Keratinocyte (primary cell): ENCODE results near the gene CELA1. TPM values are rescaled to one million over a fixed set of nuclear protein-coding genes. Genes with fewer than 3 reads are reported as not detected.

ENCODE experiments used
- DNase-seq: peaks from one replicate; pipeline ENCODE4 v3.0.0-alpha.2; 2011; ENCODE audit warnings: low read depth, missing footprints, low spot score
- FAIRE-seq: peaks from 2 replicates; lab custom pipeline; 2011; peaks lifted over from hg19 to GRCh38; lab: Jason Lieb, UNC
- H2AFZ ChIP-seq: 2 replicates; pipeline ENCODE4 v1.6.0; 2012; ENCODE audit warnings: low read length, control low read depth, inconsistent platforms; ENCODE audit not compliant: control insufficient read depth
- H3K27ac ChIP-seq: 2 replicates; pipeline ENCODE4 v1.5.1; 2011; ENCODE audit warnings: low read length; ENCODE audit not compliant: control insufficient read depth, insufficient read depth
- H3K27me3 ChIP-seq: 3 replicates; pipeline ENCODE4 v1.6.0; 2011; ENCODE audit warnings: low read length; ENCODE audit not compliant: control insufficient read depth, insufficient read depth; ENCODE audit errors: extremely low read depth
- H3K36me3 ChIP-seq, 2 experiments: 2 replicates in 1 of 2; 3 replicates in 1 of 2; pipeline ENCODE4 v1.5.1; 2011; ENCODE audit warnings: low read length in 2 of 2, mild to moderate bottlenecking in 1 of 2; ENCODE audit not compliant: control insufficient read depth in 2 of 2, insufficient read depth in 2 of 2; ENCODE audit errors: extremely low read depth in 1 of 2
- H3K4me1 ChIP-seq: 3 replicates; pipeline ENCODE4 v1.5.1; 2011; ENCODE audit warnings: low read length; ENCODE audit not compliant: control insufficient read depth, insufficient read depth; ENCODE audit errors: extremely low read depth
- H3K4me2 ChIP-seq: 3 replicates; pipeline ENCODE4 v1.6.0; 2011; ENCODE audit warnings: low read depth, low read length; ENCODE audit not compliant: control insufficient read depth, insufficient read depth; ENCODE audit errors: extremely low read depth
- H3K4me3 ChIP-seq, 3 experiments: fragments of 200-600 bp in 1 of 3; sonication (generic) in 1 of 3; 2 replicates in 2 of 3; 3 replicates in 1 of 3; pipeline ENCODE4 v1.5.1; 2011 to 2016; ENCODE audit warnings: low read length in 3 of 3, mild to moderate bottlenecking in 3 of 3, control low read depth in 2 of 3, inconsistent platforms in 1 of 3, low read depth in 1 of 3, mixed read lengths in 1 of 3, mixed run types in 1 of 3, moderate library complexity in 1 of 3; ENCODE audit not compliant: control insufficient read depth in 2 of 3, insufficient read depth in 2 of 3; ENCODE audit errors: extremely low read depth in 1 of 3
- H3K79me2 ChIP-seq: 2 replicates; pipeline ENCODE4 v1.6.0; 2012; ENCODE audit warnings: low read length; ENCODE audit not compliant: control insufficient read depth, insufficient read depth
- H3K9ac ChIP-seq: 3 replicates; pipeline ENCODE4 v1.6.0; 2011; ENCODE audit warnings: low read length; ENCODE audit not compliant: control insufficient read depth, insufficient read depth; ENCODE audit errors: extremely low read depth
- H3K9me1 ChIP-seq: 3 replicates; pipeline ENCODE4 v1.6.0; 2011; ENCODE audit warnings: low read length; ENCODE audit not compliant: control insufficient read depth, insufficient read depth; ENCODE audit errors: extremely low read depth
- H3K9me3 ChIP-seq: 2 replicates; pipeline ENCODE4 v1.5.1; 2012; ENCODE audit warnings: low read depth, low read length; ENCODE audit not compliant: control insufficient read depth
- H4K20me1 ChIP-seq: 3 replicates; pipeline ENCODE4 v1.6.0; 2011; ENCODE audit warnings: low read length; ENCODE audit not compliant: control insufficient read depth, insufficient read depth; ENCODE audit errors: extremely low read depth
- EZH2 ChIP-seq: IDR thresholded peaks from one replicate; pipeline ENCODE4 v1.6.1; 2012; ENCODE audit warnings: inconsistent platforms, mild to moderate bottlenecking, low read length, moderate library complexity
- dilution Hi-C: fragments of 300-500 bp; cut with MboI; formaldehyde crosslinking; loops from one replicate; pipeline ENCODE4 v1.7.0; 2020; ENCODE audit warnings: low sequenced_read_pairs; ENCODE audit not compliant: extremely low pct_ligation_motif_present
- polyA plus RNA-seq, 5 experiments: library from polyadenylated mRNA; depleted of rRNA in 3 of 5; stranded (reverse) in 3 of 5; stranded (forward) in 1 of 5; unstranded in 1 of 5; fragments of >200 nt; gene quantifications; 1 replicate in 1 of 5; 2 replicates in 3 of 5; 3 replicates in 1 of 5; pipeline versions ENCODE4 v1.2.1 to v1.2.3, GENCODE V29; 2011 to 2012; ENCODE audit warnings: missing spikeins in 2 of 5, low read depth in 1 of 5, low replicate concordance in 1 of 5
- TF ChIP-seq, protein P1 (sequence below), 3 experiments: IDR thresholded peaks in 1 of 3; conservative IDR thresholded peaks in 1 of 3; optimal IDR thresholded peaks in 1 of 3; 2 replicates in 2 of 3; 3 replicates in 1 of 3; pipeline versions ENCODE3 to v1.5.1; 2011; ENCODE audit warnings: low read length in 3 of 3, mild to moderate bottlenecking in 3 of 3, moderate library complexity in 2 of 3, control low read depth in 1 of 3, inconsistent platforms in 1 of 3; ENCODE audit not compliant: insufficient read depth in 2 of 3; ENCODE audit errors: extremely low read depth in 1 of 3

Gene CELA1
- polyA plus RNA-seq, 1 donor (not counting 4 experiments of a cell fraction or from before 2014, with no cell fraction given) = not detected

DNA sequence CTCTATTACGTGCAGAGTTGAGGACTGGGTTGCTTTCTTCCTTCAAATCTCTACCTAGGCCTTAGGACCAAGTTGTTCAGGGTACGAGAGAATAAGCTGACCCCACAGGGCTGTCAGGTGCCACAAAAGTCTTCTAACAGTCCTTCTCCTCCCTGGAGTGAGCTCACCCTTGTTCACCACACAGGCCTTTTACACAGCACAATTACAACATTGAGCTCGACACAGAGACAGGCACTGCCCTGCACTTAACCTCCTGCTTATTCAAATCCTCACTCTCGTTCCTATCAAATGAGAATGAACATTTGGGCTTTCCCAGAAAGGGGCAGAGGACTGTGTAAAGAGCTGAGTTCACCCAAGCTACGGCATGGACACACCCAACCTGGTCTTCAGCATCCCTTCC lies 42.4 kb upstream of the CELA1 start:
- Histone ChIP-seq H2AFZ (no peak overlapping the region), H3K9ac (no peak overlapping the region)
- dilution Hi-C loops = no loop called here

DNA sequence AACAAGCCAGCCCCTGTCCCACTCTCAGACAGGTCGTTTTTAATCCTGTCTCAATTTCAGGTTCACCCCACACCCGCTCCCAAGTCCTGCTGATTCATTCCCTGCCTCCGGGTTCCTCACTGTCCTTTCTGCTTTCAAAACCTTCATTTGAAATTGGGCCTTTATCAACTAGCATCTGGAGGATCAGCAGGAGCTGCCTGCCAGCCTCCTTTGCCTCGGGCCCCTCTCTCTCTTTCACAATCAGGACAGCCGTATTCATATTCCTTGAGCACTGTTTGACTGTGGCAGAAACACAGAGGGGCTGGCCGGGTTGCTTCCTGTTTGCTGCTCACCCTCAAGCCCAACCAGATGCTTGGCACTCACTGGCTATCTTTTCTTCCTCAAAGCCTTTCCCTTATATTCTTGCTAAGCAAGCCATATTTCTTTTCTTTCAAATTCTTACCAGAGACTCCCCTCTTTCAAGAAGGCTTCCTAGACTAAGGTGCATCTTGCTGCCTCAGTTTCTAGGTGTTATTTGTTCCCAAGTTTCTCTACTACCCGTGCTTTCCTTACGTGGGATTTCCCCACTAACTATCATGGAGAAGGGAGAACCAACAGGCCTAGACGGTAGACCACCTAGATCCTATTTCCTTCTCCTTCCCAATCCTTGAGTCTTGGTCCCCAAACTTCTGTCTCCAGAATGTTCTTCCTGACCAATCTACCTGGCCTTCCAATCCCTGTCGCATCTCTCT lies 41.8 kb upstream of the CELA1 start:
- H3K27ac ChIP-seq = peak overlapping the region; percentile 51
- peak overlapping the region in 1 of 3 experiments; percentile 11 for H3K4me3 ChIP-seq
- peaks cover 4% of the 10 kb centered on the region for H3K9me1 ChIP-seq
- H3K79me2 ChIP-seq = peaks cover 10% of the 10 kb centered on the region
- TF ChIP-seq EZH2 = no peak
- TF ChIP-seq, protein P1, sequence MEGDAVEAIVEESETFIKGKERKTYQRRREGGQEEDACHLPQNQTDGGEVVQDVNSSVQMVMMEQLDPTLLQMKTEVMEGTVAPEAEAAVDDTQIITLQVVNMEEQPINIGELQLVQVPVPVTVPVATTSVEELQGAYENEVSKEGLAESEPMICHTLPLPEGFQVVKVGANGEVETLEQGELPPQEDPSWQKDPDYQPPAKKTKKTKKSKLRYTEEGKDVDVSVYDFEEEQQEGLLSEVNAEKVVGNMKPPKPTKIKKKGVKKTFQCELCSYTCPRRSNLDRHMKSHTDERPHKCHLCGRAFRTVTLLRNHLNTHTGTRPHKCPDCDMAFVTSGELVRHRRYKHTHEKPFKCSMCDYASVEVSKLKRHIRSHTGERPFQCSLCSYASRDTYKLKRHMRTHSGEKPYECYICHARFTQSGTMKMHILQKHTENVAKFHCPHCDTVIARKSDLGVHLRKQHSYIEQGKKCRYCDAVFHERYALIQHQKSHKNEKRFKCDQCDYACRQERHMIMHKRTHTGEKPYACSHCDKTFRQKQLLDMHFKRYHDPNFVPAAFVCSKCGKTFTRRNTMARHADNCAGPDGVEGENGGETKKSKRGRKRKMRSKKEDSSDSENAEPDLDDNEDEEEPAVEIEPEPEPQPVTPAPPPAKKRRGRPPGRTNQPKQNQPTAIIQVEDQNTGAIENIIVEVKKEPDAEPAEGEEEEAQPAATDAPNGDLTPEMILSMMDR (optimal IDR thresholded peaks at IDR 0.05 in 1 of 3, IDR thresholded peaks at IDR 0.05 in 1 of 3, conservative IDR thresholded peaks at IDR 0.05 in 1 of 3; ENCODE audit: extremely low read depth in 1 of 3, insufficient read depth in 2 of 3, low read length in 3 of 3) = no peak
- peaks cover 45% of the 10 kb centered on the region for H3K4me1 ChIP-seq
- dilution Hi-C loops = no loop called here
- peaks cover 7 to 16% of the 10 kb centered on the region in 2 experiments for H3K36me3 ChIP-seq
- no peaks in the 10 kb centered on the region for H3K27me3 ChIP-seq
- DNase-seq = no peak
- H3K9ac ChIP-seq = peak overlapping the region; percentile 20
- H3K4me2 ChIP-seq = peak overlapping the region; percentile 52
- no peak overlapping the region for H2AFZ ChIP-seq
- H3K9me3 ChIP-seq = no peaks in the 10 kb centered on the region
- no peaks in the 10 kb centered on the region for H4K20me1 ChIP-seq
- peak; percentile 61 for FAIRE-seq

More for the DNA sequence above, 42.4 kb upstream of the CELA1 start:
- FAIRE-seq (peak; percentile 46), DNase-seq (no peak)
- Histone ChIP-seq H3K4me1 (peaks cover 46% of the 10 kb centered on the region), H3K4me2 (peak overlapping the region; percentile 52), H3K27me3 (no peaks in the 10 kb centered on the region), H3K36me3 (peaks cover 4 to 12% of the 10 kb centered on the region in 2 experiments), H3K79me2 (peaks cover 10% of the 10 kb centered on the region), H3K9me1 (peaks cover 4% of the 10 kb centered on the region), H3K27ac (peak overlapping the region; percentile 51), H4K20me1 (no peaks in the 10 kb centered on the region), H3K9me3 (no peaks in the 10 kb centered on the region), H3K4me3 (peak overlapping the region in 1 of 3 experiments; percentile 11)
- TF ChIP-seq, protein P1 (optimal IDR thresholded peaks at IDR 0.05 in 1 of 3, IDR thresholded peaks at IDR 0.05 in 1 of 3, conservative IDR thresholded peaks at IDR 0.05 in 1 of 3; ENCODE audit: extremely low read depth in 1 of 3, insufficient read depth in 2 of 3, low read length in 3 of 3) = no peak
- no peak for TF ChIP-seq EZH2
